Measurements from ENCODE around the gene HOXD1. TPM values are rescaled to one million over a fixed set of nuclear protein-coding genes. Genes with fewer than 3 reads are reported as not detected.

The HOXD1 gene
- total RNA-seq, 4 donors from 2014 or later: 0.23 to 0.55 (median 0.27) TPM; not detected in 1

- TF ChIP-seq POLR2A (IDR thresholded peaks at IDR 0.05) (no peak), CTCF (IDR thresholded peaks at IDR 0.05) (no peak)
- DNase-seq (ENCODE audit: low spot score in 2 of 2): no peak
- WGBS, 2 donors: 74% methylated on average over 2 of the region's 2 CpGs
- H3K4me3 ChIP-seq (ENCODE audit: low read depth, poor library complexity, severe bottlenecking): no peak overlapping the region
- intact Hi-C loops (cut with DNase I; ENCODE audit: low total_unique reads): no loop called here
Measured at GRCh38 chr2:176169711-176170110, 18.8 kb upstream of the HOXD1 start.

GRCh38 chr2:176170602-176171305 is 17.7 kb upstream of the HOXD1 start:
- H3K4me3 ChIP-seq (ENCODE audit: low read depth, poor library complexity, severe bottlenecking): no peak overlapping the region
- no peak for TF ChIP-seq CTCF (IDR thresholded peaks at IDR 0.05)
- TF ChIP-seq POLR2A (IDR thresholded peaks at IDR 0.05): no peak
- 94 to 96% methylated on average over 1 of the region's 1 CpG for WGBS, 2 donors
- no peak for DNase-seq (ENCODE audit: low spot score in 2 of 2)
- intact Hi-C loops (cut with DNase I; ENCODE audit: low total_unique reads): no loop called here

GRCh38 chr2:176171351-176172006 is 17.0 kb upstream of the HOXD1 start:
- intact Hi-C loops (cut with DNase I; ENCODE audit: low total_unique reads): no loop called here
- peak in 1 of 2 donors; percentile 79 for DNase-seq (ENCODE audit: low spot score in 2 of 2)
- no peak overlapping the region for H3K4me3 ChIP-seq (ENCODE audit: low read depth, poor library complexity, severe bottlenecking)
- WGBS, 2 donors: 53 to 67% methylated on average over 33 to 51 of the region's 51 CpGs
- no peak for TF ChIP-seq CTCF (IDR thresholded peaks at IDR 0.05)
- TF ChIP-seq POLR2A (IDR thresholded peaks at IDR 0.05): no peak

- peak in 1 of 2 donors; percentile 75 for DNase-seq (ENCODE audit: low spot score in 2 of 2)
- 52 to 70% methylated on average over 39 to 44 of the region's 60 CpGs for WGBS, 2 donors
Measured at GRCh38 chr2:176172007-176172894, 16.2 kb upstream of the HOXD1 start.

More at GRCh38 chr2:176172007-176172894, 16.2 kb upstream of the HOXD1 start:
- TF ChIP-seq CTCF (IDR thresholded peaks at IDR 0.05) (no peak), POLR2A (IDR thresholded peaks at IDR 0.05) (no peak)
- no peak overlapping the region for H3K4me3 ChIP-seq (ENCODE audit: low read depth, poor library complexity, severe bottlenecking)
- intact Hi-C loops (cut with DNase I; ENCODE audit: low total_unique reads): no loop called here
